ENCODE results near the gene MFSD12. TPM values are rescaled to one million over a fixed set of nuclear protein-coding genes. Genes with fewer than 3 reads are reported as not detected.
A peak's percentile ranks its signal among the peaks of the same experiment; 100 is the strongest.

The MFSD12 gene
- total RNA-seq, 2 experiments from 2014 or later: 78.8 to 79.4 TPM

- Histone ChIP-seq H3K4me1 (ENCODE audit: insufficient read depth, low read length, poor library complexity, severe bottlenecking) (peaks cover 6% of the 10 kb centered on the region), H3K79me2 (ENCODE audit: insufficient read depth, low read depth, low read length) (peaks cover 5% of the 10 kb centered on the region; the same call in 1 of the 2 replicates), H3K9me3 (ENCODE audit: low read length) (no peaks in the 10 kb centered on the region), H3K36me3 (ENCODE audit: insufficient read depth, low read length) (peaks cover 25% of the 10 kb centered on the region), H3K4me3 (ENCODE audit: low read depth, low read length, poor library complexity, severe bottlenecking) (no peak overlapping the region), H3K4me2 (ENCODE audit: low read length) (no peak overlapping the region), H3K9me2 (ENCODE audit: insufficient read depth, low read length) (no peaks in the 10 kb centered on the region), H4K20me1 (ENCODE audit: insufficient read depth, low read length) (no peaks in the 10 kb centered on the region), H3K27ac (ENCODE audit: low read depth, low read length, poor library complexity, severe bottlenecking) (no peak overlapping the region), H2AFZ (ENCODE audit: low read length) (no peak overlapping the region)
- DNase-seq (ENCODE audit: low spot score): no peak
- no peak for TF ChIP-seq EZH2phosphoT487 (IDR thresholded peaks at IDR 0.05; ENCODE audit: borderline replicate concordance, low read depth, low read length)
- TF ChIP-seq CTCF (conservative IDR thresholded peaks at IDR 0.05; ENCODE audit: low read length): no peak
- ChIA-PET CTCF (ENCODE audit: unreplicated experiment) (no interaction called here), POLR2A (no interaction called here)
- intact Hi-C loops (cut with micrococcal nuclease; ENCODE audit: unreplicated experiment): no loop called here
- no TSS peak for BruUV-seq (replicated peaks)
Observed at GRCh38 chr19:3575260-3575741, 17.9 kb upstream of the MFSD12 start.

GRCh38 chr19:3573858-3574637, 16.7 kb upstream of the MFSD12 start:
- peak overlapping the region; percentile 88 for H3K4me2 ChIP-seq (ENCODE audit: low read length)
- H2AFZ ChIP-seq (ENCODE audit: low read length): no peak overlapping the region
- H3K79me2 ChIP-seq (ENCODE audit: insufficient read depth, low read depth, low read length): peaks cover 5% of the 10 kb centered on the region; the same call in 1 of the 2 replicates
- BruUV-seq (replicated peaks): TSS peak; percentile 62
- peaks cover 6% of the 10 kb centered on the region for H3K4me1 ChIP-seq (ENCODE audit: insufficient read depth, low read length, poor library complexity, severe bottlenecking)
- TF ChIP-seq EZH2phosphoT487 (IDR thresholded peaks at IDR 0.05; ENCODE audit: borderline replicate concordance, low read depth, low read length) (no peak), CTCF (conservative IDR thresholded peaks at IDR 0.05; ENCODE audit: low read length) (no peak)
- POLR2A ChIA-PET: interaction anchor here (0.5 to 1.4 kb wide), 5 partner anchors 9 to 248 kb away, joined by 3 to 5 read pairs (median 4); partner anchors contain the start of gene MFSD12
- H3K27ac ChIP-seq (ENCODE audit: low read depth, low read length, poor library complexity, severe bottlenecking): peak overlapping the region; percentile 74
- no peaks in the 10 kb centered on the region for H3K9me2 ChIP-seq (ENCODE audit: insufficient read depth, low read length)
- no peaks in the 10 kb centered on the region for H3K9me3 ChIP-seq (ENCODE audit: low read length)
- H3K36me3 ChIP-seq (ENCODE audit: insufficient read depth, low read length): peaks cover 25% of the 10 kb centered on the region
- intact Hi-C loops (cut with micrococcal nuclease; ENCODE audit: unreplicated experiment): loop anchor here (5.0 kb wide), 1 partner anchor 67 kb away; the partner anchor contains the start of gene FZR1
- H3K4me3 ChIP-seq (ENCODE audit: low read depth, low read length, poor library complexity, severe bottlenecking): peak overlapping the region; percentile 98
- CTCF ChIA-PET (ENCODE audit: unreplicated experiment): no interaction called here
- DNase-seq (ENCODE audit: low spot score): peak; percentile 99
- H4K20me1 ChIP-seq (ENCODE audit: insufficient read depth, low read length): no peaks in the 10 kb centered on the region
